K562 treated with DMSO at 1 percent for 4 hours (cell line): ENCODE measurements around the gene AKAP3. TPM values are rescaled to one million over a fixed set of nuclear protein-coding genes. Genes with fewer than 3 reads are reported as not detected.

Experiments
- total RNA-seq: library from RNA; unstranded; fragments of 300-600 nt; gene quantifications from 2 replicates; pipeline ENCODE4 v1.2.3, GENCODE V29; 2022; ENCODE audit not compliant: insufficient read depth

The AKAP3 gene
- 1.9 and 2.1 TPM in 2 replicates for total RNA-seq

GRCh38 chr12:4648501-4649357 lies at the start of gene AKAP3, which contains the start of gene NDUFA9:
Gene AKAP3, minus strand, starts transcription at chr12:4649051. Its CDS starts 10,855 bp downstream, at chr12:4638196.
Gene NDUFA9, plus strand, starts transcription at chr12:4649114. Its CDS starts 13 bp downstream, at chr12:4649127.

Other genes with a start within 250 kb of the AKAP3 start
- not detected in 2 replicates for gene FGF6, start 203.2 kb downstream of the AKAP3 start, total RNA-seq
- 35.9 and 46.5 TPM in 2 replicates for gene RAD51AP1, start 110.2 kb downstream of the AKAP3 start, total RNA-seq
- 5.7 and 11.7 TPM in 2 replicates for gene DYRK4, start 86.8 kb downstream of the AKAP3 start, total RNA-seq
- 18.6 and 22.1 TPM in 2 replicates for gene NDUFA9, start 63 bp upstream of the AKAP3 start, total RNA-seq
- gene GALNT8, start 71.3 kb upstream of the AKAP3 start, total RNA-seq, result not detected in 2 replicates